Hepatocyte (in vitro differentiated cells): Measurements from ENCODE around the gene DMRTC2. TPM values are rescaled to one million over a fixed set of nuclear protein-coding genes. Genes with fewer than 3 reads are reported as not detected.

Experiments used
- DNase-seq: peaks from one replicate; pipeline ENCODE4 v3.0.0-alpha.2; 2016; ENCODE audit warnings: low spot score
- H2AFZ ChIP-seq: fragments of 200-600 bp; sonication (generic); 2 replicates; pipeline ENCODE4 v1.6.0; 2016; ENCODE audit warnings: antibody characterized with exemption, mild to moderate bottlenecking
- H3K27ac ChIP-seq: fragments of 200-600 bp; sonication (generic); 2 replicates; pipeline ENCODE4 v1.5.1; 2016; ENCODE audit warnings: mild to moderate bottlenecking
- H3K27me3 ChIP-seq: fragments of 200-600 bp; sonication (generic); 2 replicates; pipeline ENCODE4 v1.6.1; 2016
- H3K36me3 ChIP-seq: fragments of 200-600 bp; sonication (generic); replicated peaks from 2 replicates; pipeline ENCODE4 v1.5.1; 2016; ENCODE audit warnings: low read depth; ENCODE audit not compliant: insufficient read depth
- H3K4me1 ChIP-seq: fragments of 200-600 bp; sonication (generic); 2 replicates; pipeline ENCODE4 v1.5.1; 2016; ENCODE audit warnings: mild to moderate bottlenecking, moderate library complexity; ENCODE audit not compliant: insufficient read depth
- H3K4me2 ChIP-seq: fragments of 200-600 bp; sonication (generic); 2 replicates; pipeline ENCODE4 v1.6.0; 2016
- H3K4me3 ChIP-seq: fragments of 200-600 bp; sonication (generic); 2 replicates; pipeline ENCODE4 v1.5.1; 2016; ENCODE audit warnings: mild to moderate bottlenecking
- H3K79me2 ChIP-seq: fragments of 200-600 bp; sonication (generic); 2 replicates; pipeline ENCODE4 v1.6.0; 2017; ENCODE audit warnings: mild to moderate bottlenecking
- H3K9me2 ChIP-seq: fragments of 200-600 bp; sonication (generic); replicated peaks from 2 replicates; pipeline ENCODE4 v1.6.0; 2017; ENCODE audit warnings: mild to moderate bottlenecking; ENCODE audit not compliant: insufficient read depth
- H3K9me3 ChIP-seq: fragments of 200-600 bp; sonication (generic); 2 replicates; pipeline ENCODE4 v1.5.1; 2016; ENCODE audit warnings: low read depth, mild to moderate bottlenecking
- H4K20me1 ChIP-seq: fragments of 200-600 bp; sonication (generic); 2 replicates; pipeline ENCODE4 v1.6.0; 2016; ENCODE audit warnings: mild to moderate bottlenecking; ENCODE audit not compliant: insufficient read depth, poor library complexity, severe bottlenecking
- EZH2 ChIP-seq: fragments of 200-600 bp; sonication (generic); IDR thresholded peaks from 2 replicates; pipeline ENCODE4 v1.6.1; 2016; ENCODE audit warnings: antibody characterized with exemption, mild to moderate bottlenecking, borderline replicate concordance
- EZH2phosphoT487 ChIP-seq: fragments of 200-600 bp; sonication (generic); IDR thresholded peaks from one replicate; pipeline ENCODE4 v1.6.1; 2018; ENCODE audit warnings: antibody characterized with exemption, mild to moderate bottlenecking, low read depth, moderate library complexity; ENCODE audit not compliant: unreplicated experiment, severe bottlenecking
- WGBS: methylation state at CpG from one replicate; pipeline ENCODE4 v1.1.6; 2016; ENCODE audit warnings: low lambda C conversion rate; ENCODE audit errors: missing lambda C conversion rate; 5-methylcytosine and 5-hydroxymethylcytosine counted together
- polyA plus RNA-seq: library from polyadenylated mRNA; unstranded; fragments of >200 nt; fragmentation: Nextera tagmentation; extraction: Ambion mirVana; gene quantifications from 2 replicates; pipeline ENCODE4 v1.2.1, GENCODE V29; 2016
- total RNA-seq: library from RNA; depleted of rRNA; stranded (reverse); fragments of >200 nt; gene quantifications from 2 replicates; pipeline ENCODE4 v1.2.3, GENCODE V29; 2014
- TF ChIP-seq, protein P1 (sequence below): fragments of 200-600 bp; sonication (generic); IDR thresholded peaks from 2 replicates; pipeline ENCODE4 v1.5.1; 2016; ENCODE audit warnings: antibody characterized with exemption, mild to moderate bottlenecking; ENCODE audit not compliant: poor library complexity

The DMRTC2 gene
- total and polyA plus RNA-seq, 2 experiments from 2014 or later, result not detected

DNA sequence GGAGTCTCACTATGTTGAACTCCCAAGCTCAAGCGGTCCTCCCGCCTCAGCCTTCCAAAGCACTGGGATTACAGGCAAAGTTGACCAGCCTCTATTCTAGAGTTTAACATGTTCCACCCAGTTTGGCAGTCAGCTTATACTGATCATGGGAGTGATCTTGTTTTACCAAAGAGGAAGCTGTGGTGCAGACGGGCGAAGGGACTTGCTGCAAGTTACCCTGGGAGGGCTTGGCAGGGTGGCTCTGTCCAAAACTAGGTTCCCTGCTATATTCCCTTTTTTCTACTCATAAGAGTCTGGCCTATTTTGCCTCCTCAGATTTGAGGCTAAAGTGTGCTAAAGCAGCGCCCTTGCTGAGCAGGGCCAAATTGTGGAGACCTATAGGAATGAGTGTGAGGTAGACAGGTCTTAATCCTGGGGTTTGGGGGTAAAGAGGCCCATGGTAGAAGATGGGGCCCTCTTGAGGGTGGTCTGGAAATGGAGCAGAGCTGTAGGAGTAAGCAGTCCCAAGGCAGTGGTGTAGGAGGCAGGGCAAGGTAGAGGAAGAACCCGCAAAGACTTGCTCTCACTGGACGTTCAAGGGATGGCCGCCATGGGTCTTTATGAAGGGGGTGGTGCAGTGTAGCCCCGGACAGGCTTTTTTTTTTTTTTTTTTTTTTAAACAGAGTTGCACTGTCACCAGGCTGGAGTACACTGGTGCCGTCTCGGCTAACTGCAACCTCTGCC is 18.5 kb downstream of the DMRTC2 start:
- no peaks in the 10 kb centered on the region for H3K9me2 ChIP-seq
- H3K4me3 ChIP-seq, result no peak overlapping the region
- DNase-seq, result no peak
- TF ChIP-seq, protein P1, sequence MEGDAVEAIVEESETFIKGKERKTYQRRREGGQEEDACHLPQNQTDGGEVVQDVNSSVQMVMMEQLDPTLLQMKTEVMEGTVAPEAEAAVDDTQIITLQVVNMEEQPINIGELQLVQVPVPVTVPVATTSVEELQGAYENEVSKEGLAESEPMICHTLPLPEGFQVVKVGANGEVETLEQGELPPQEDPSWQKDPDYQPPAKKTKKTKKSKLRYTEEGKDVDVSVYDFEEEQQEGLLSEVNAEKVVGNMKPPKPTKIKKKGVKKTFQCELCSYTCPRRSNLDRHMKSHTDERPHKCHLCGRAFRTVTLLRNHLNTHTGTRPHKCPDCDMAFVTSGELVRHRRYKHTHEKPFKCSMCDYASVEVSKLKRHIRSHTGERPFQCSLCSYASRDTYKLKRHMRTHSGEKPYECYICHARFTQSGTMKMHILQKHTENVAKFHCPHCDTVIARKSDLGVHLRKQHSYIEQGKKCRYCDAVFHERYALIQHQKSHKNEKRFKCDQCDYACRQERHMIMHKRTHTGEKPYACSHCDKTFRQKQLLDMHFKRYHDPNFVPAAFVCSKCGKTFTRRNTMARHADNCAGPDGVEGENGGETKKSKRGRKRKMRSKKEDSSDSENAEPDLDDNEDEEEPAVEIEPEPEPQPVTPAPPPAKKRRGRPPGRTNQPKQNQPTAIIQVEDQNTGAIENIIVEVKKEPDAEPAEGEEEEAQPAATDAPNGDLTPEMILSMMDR, result no peak
- TF ChIP-seq EZH2 (no peak), EZH2phosphoT487 (no peak)
- H2AFZ ChIP-seq, result no peak overlapping the region
- H3K27ac ChIP-seq, result no peak overlapping the region
- WGBS, result 89% methylated on average over 11 of the region's 11 CpGs
- peaks cover 14% of the 10 kb centered on the region for H3K4me1 ChIP-seq
- peaks cover 75% of the 10 kb centered on the region for H3K79me2 ChIP-seq
- H3K36me3 ChIP-seq, result no peaks in the 10 kb centered on the region
- no peaks in the 10 kb centered on the region for H3K27me3 ChIP-seq
- H4K20me1 ChIP-seq, result peaks cover 69% of the 10 kb centered on the region
- H3K4me2 ChIP-seq, result peak overlapping the region; percentile 11
- no peaks in the 10 kb centered on the region for H3K9me3 ChIP-seq

DNA sequence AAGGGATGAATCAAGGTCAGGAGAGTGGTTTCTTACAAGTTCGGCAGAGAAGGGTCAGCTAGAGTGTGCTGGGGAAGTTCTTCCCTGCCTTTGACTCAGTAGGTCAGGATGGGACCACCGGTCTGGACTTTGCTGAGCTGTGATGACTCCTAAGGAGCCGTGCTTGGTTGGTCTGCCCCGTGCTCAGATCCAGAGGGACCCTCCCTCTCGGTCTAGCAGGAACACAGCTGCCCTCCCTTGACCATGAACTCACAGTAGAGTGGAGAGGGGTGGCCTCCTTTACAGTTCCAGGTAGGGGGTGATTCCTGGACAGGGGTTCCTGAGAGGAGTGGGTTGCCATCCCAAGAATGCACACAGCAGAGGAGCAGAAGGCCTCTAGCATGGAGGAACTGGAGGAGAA is 19.5 kb downstream of the DMRTC2 start:
- no peak for TF ChIP-seq EZH2phosphoT487
- TF ChIP-seq, protein P1, result no peak
- TF ChIP-seq EZH2, result no peak
- Histone ChIP-seq H3K4me1 (peaks cover 14% of the 10 kb centered on the region), H2AFZ (no peak overlapping the region), H3K79me2 (peaks cover 75% of the 10 kb centered on the region), H3K36me3 (no peaks in the 10 kb centered on the region), H3K9me3 (no peaks in the 10 kb centered on the region), H4K20me1 (peaks cover 79% of the 10 kb centered on the region), H3K27ac (no peak overlapping the region), H3K27me3 (no peaks in the 10 kb centered on the region), H3K9me2 (no peaks in the 10 kb centered on the region), H3K4me2 (no peak overlapping the region), H3K4me3 (no peak overlapping the region)
- WGBS, result 91% methylated on average over 5 of the region's 5 CpGs
- DNase-seq, result no peak

DNA sequence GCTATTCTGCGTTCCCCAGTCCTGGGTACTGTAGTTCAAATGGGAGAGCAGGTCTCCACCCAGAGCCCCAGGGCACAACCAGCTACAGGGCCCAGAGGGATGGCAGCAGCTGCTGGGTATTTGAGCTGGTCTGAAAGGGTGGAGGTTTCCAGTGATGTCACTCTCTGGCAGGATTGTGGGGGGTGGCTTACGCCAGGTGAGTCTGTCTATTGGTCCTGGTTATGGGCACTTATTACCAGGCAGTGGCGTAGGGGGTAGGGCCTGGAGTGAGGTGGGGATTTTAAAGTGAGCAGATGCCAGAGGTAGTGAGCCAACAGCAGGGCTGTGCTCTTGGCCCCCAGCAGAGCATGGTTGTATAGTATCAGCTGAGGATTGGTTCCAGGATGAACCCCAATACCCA is 21.4 kb downstream of the DMRTC2 start:
- peaks cover 11% of the 10 kb centered on the region for H3K4me1 ChIP-seq
- H3K27ac ChIP-seq, result no peak overlapping the region
- no peak overlapping the region for H3K4me3 ChIP-seq
- TF ChIP-seq, protein P1, result no peak
- TF ChIP-seq EZH2phosphoT487 (no peak), EZH2 (no peak)
- peaks cover 93% of the 10 kb centered on the region for H4K20me1 ChIP-seq
- H3K79me2 ChIP-seq, result peaks cover 64% of the 10 kb centered on the region
- DNase-seq, result no peak
- no peaks in the 10 kb centered on the region for H3K36me3 ChIP-seq
- WGBS, result 93% methylated on average over 3 of the region's 3 CpGs
- no peaks in the 10 kb centered on the region for H3K27me3 ChIP-seq
- no peak overlapping the region for H2AFZ ChIP-seq
- no peak overlapping the region for H3K4me2 ChIP-seq
- no peaks in the 10 kb centered on the region for H3K9me3 ChIP-seq
- H3K9me2 ChIP-seq, result no peaks in the 10 kb centered on the region
